Left lobe of liver (tissue), 2 donors: Measurements from ENCODE around the gene SEMA3C. TPM values are rescaled to one million over a fixed set of nuclear protein-coding genes. Genes with fewer than 3 reads are reported as not detected.

Experiments
- ATAC-seq: fragments of 200-7000 bp; cut with Tn5 transposase; one replicate; pipeline ENCODE4 v1.9.1; 2020; ENCODE audit warnings: mild to moderate bottlenecking, moderate library complexity
- DNase-seq: peaks from one replicate; pipeline ENCODE4 v3.0.0-alpha.2; 2020; ENCODE audit warnings: low spot score
- total RNA-seq: library from RNA; stranded (reverse); gene quantifications from one replicate; pipeline ENCODE4 v1.2.1, GENCODE V29; 2021
- donor health status: DM: no; HTN: no; CAD: no; lungs with moderate emphysema.
- donor health status: DM: no; HTN: yes; CAD: no.

The SEMA3C gene
- total RNA-seq, 1 donor from 2014 or later = 0.86 TPM

GRCh38 chr7:80752954-80753690 lies 165.7 kb downstream of the SEMA3C start:
- DNase-seq = no peak
- no peak for ATAC-seq

DNA sequence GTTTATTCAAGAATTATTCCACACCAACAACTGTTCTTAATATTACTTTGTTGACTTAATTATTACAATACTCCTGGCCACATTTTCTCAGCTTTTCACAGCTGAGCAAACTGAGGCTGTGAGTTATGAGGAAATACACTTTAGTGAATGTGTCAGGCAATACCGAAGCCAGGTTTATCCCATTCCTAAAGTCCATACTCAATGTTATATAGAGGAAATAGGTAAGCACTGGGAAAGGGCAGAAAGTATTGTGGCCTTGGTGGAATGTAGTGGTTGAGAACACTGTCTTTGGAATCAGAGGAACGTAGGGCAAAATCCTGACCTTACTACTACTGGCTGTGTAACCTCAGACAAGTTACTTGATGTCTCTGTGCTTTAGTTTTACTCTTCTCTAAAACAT lies 169.6 kb downstream of the SEMA3C start:
- DNase-seq (no peak), ATAC-seq (no peak)

GRCh38 chr7:80748363-80749042 lies 170.3 kb downstream of the SEMA3C start:
- DNase-seq (no peak), ATAC-seq (no peak)

DNA sequence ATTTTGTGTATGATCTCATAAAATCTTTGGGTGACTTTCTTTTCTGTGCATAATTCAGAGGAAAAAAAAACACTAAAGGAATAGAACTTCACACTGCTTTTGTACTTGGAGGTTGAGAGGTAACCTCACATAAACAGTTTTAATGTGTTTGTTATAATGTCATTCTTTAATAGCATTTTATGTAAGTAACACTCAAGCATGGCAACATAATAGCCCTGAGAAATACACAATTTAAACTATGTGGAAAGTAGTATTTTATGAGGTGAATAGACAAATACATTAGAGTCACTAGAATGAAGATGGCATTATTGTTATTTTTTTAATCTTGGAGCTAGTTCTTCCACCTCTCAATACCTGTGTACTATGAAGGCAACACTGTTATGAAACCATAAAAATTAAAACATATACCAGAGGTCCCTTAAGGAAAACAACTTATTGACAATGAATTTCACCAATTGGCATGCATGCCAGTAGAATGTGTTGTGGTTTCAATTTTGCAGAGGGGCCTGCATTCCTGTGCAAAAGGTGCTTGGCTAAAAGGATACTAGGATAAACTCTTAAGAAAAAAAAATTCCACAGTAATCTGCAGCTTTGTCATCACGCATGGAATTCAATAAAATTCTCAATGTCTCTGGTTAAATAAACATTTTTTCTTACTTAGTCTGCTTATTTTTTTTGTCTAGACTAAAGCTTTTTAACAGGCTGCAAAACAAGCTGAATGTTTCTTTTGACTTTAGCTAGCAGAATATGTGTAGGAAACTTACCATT lies 177.9 kb downstream of the SEMA3C start:
- DNase-seq (no peak), ATAC-seq (no peak)

- DNase-seq (no peak), ATAC-seq (no peak)
These were observed 182.3 kb downstream of the SEMA3C start for GRCh38 chr7:80736371-80737125.

DNA sequence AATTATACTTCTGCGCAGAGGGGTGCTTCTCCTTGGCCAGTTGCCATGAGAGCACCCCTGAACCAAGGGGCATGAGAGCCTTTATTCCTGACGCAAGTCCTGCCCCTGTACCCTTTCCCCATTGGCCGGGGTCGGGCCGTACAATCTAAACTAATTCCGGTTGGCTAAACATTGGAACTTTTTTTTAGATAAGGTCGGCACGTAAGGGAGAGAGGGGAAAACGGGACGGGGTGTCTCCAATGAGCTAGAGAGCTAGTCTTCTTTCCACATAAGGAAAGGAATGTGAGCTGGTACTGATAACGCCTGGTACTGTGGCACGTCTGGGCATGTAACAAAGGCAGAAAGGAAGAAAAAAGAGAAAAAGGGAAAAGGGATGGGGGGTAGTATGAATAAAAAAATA lies 183.5 kb downstream of the SEMA3C start:
- DNase-seq = no peak
- no peak for ATAC-seq

DNA sequence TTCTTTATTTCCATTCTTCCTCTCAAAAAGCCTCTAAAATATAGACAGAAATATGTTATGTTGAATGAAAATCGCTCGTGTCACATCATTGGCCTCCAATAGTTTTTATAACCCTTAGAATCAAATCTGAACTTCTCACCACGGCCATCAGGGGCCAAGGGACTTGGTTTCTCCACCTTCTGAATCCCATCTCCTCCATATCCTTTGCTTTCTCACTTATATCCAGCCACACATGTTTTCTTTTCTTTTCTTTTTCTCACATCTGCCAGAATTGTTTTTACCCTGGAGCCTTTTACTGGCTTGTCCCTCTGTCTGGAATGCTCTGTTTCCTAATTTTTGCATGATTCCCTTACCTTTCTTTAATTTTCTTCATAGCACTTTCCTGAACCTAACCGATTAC lies 184.8 kb downstream of the SEMA3C start:
- no peak for ATAC-seq

GRCh38 chr7:80733333-80733915 lies 185.4 kb downstream of the SEMA3C start:
- ATAC-seq = no peak

More for the DNA sequence above, 184.8 kb downstream of the SEMA3C start:
- no peak for DNase-seq

GRCh38 chr7:80732630-80733029 lies 186.2 kb downstream of the SEMA3C start:
- DNase-seq (no peak), ATAC-seq (no peak)

More at GRCh38 chr7:80733333-80733915, 185.4 kb downstream of the SEMA3C start:
- no peak for DNase-seq

GRCh38 chr7:80731281-80731680 lies 187.6 kb downstream of the SEMA3C start:
- DNase-seq = no peak
- ATAC-seq = no peak

- no peak for ATAC-seq
- no peak for DNase-seq
These were observed 189.1 kb downstream of the SEMA3C start for GRCh38 chr7:80729591-80730320.

DNA sequence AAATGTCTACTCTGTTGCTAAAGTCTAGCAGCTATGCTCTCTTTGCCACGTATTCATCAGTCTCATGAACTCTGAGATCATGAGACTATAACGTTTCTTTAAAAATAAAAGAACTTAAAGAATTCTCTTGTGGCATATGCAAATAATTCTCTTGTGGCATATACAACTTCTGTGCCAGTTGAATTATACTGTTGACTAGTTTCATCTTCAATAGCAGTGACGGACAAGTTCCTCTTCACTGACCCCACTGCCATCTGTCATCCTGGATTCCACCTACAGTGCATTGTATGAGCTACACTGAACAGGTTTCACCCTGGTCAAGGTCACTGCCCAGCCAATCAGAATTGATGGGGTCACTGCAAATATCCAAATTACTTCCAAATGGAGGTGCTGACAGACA lies 192.2 kb downstream of the SEMA3C start:
- ATAC-seq = no peak
- no peak for DNase-seq

DNA sequence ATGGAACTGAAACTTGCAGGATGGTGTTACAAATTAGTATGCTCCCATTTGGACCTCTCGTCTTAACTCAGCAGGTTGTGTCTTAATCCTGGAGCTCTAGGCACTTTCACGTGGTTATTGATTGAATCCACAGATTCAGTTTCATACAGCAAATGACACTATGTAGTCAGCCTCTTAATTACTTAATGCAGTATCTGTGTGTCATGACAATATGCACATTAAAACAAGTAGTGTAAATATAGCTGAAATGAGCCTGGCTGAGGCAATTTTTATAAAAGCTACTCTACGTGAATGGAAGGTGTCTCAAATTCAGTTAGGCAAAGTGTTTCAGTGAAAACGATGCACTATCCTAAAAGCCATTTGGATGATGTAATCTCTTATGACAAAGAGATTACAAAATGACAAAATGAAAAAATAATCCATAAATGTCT lies 193.7 kb downstream of the SEMA3C start:
- ATAC-seq (no peak), DNase-seq (no peak)

DNA sequence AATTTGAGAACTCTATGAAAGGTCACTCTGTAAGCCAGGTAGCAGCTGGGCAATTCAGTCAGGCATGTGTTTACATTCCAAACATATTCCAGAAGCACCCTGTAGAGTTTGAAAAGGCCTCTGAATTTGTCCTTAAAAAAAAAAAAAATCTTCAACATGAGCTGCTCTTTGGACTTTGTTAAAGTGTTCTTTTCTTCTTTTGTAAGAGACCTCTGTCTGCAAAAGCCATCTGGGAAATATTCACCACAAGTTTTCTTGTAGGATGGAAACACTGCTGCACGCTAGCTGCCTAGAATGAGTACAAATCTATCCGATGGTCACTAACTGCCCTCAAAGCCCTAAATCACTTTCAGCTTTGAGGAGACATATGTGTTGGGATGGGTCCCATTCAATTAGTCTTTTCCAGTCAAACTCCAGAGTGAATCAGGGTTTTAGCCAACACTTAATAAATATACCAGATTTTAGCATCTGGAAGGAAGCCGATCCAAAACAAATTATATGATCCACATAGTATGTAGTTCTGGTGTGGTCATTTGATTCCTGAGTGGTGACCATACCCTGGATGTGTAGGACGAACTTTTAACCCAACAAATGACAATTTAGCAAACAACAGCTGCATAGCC lies 194.5 kb downstream of the SEMA3C start:
- ATAC-seq (no peak), DNase-seq (no peak)

- no peak for DNase-seq
- ATAC-seq = no peak
These were observed 196.1 kb downstream of the SEMA3C start for GRCh38 chr7:80722616-80723195.

DNA sequence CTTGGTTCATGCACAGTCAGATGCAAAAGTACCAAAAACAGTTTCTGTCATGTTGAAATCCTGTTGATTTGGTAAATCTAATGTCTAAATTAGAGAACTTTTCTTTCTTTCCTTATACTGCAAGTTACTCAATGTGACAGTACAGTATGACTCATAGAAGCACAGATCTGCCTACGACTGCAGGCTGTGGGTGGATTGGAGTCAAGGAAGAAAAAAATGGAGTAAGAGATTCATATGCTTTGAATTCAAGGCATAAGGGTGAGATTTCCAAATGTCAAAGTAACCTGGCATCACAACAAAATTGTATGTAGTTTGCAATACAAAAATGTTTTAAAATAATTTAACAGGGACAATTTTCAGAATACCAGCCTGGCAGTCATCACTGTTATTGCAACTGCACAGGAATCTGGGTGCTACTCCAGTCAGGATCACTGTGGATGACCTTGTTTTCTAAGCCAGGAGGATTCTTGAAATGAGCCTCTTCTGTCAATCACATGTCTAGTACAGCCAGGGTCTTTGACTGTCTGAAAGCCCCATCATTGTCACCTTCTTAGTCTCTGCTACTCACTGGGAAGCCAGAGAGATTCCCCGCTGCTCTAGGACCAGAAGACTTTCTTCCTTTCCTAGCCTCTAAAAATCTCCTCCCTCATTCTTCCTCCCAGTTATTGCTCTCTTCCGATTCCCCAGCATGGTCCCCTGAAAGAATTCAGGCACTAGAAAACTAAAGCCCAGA lies 196.8 kb downstream of the SEMA3C start:
- DNase-seq (no peak), ATAC-seq (no peak)

DNA sequence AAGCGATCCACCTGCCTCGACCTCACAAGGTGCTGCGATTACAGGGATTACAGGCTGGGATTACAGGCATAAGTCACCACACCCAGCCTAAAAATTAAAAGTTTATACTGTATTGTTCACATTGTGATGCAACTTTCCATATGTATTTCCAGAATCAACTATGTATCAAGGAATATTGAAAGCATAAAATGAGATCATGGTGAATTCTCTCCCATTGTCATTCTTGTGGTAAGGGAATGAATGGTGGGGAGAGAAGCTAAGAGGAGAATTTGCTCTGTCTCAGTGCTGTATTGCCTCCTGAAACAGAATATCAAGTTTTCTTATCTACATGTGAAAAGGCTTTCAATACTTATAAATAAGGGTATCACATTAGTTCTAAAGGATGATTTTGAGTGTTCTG lies 198.7 kb downstream of the SEMA3C start:
- no peak for DNase-seq
- ATAC-seq = no peak

DNA sequence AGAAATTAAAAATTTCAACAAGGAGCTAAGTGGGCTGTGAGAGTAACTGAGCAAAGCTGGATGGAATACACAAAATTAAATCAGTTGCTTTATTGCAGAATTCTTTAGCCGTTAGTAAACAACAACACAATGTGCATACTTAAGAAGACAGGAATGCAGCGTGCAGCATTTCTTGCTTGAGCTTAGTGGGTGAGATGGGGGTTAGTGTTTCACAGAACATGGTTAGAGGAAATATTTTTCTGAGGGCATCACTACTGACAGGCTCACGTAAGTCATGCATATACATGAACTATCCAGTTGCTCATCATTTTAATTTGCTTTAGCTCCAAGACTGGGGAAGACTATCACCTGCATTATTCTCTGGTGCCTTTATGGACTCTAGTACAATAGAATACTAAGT lies 199.6 kb downstream of the SEMA3C start:
- DNase-seq (no peak), ATAC-seq (no peak)
